Measurements from ENCODE around the gene AIPL1. TPM values are rescaled to one million over a fixed set of nuclear protein-coding genes. Genes with fewer than 3 reads are reported as not detected.

Gene AIPL1
- total RNA-seq, 3 donors from 2014 or later = not detected

DNA sequence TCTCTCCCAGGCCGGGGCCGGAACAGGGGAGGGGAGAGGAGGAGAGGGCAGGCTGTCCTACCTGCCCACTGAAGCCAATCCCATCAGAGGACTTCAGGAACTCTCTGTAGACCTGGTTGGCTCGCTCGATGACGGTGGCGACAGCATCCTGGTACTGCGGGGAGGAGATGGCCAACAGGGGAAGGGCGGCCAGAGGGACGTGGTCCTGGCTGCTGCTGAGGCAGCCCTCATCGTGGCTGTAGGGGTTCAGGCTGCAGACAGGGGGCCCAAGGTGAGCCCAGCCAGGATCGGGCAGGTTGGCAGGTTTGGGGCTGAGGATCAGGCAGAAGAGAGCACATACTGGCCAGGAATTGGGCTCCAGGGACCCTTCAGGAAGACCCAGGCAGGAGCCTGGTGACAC lies 43.6 kb upstream of the AIPL1 start:
- Histone ChIP-seq H3K9me3 (no peaks in the 10 kb centered on the region), H3K4me3 (no peak overlapping the region), H3K4me1 (ENCODE audit: low read depth) (no peaks in the 10 kb centered on the region), H3K36me3 (ENCODE audit: low read depth) (no peaks in the 10 kb centered on the region)
- intact Hi-C loops (cut with DNase I, micrococcal nuclease) = no loop called here
- ATAC-seq = no peak
- TF ChIP-seq, protein P1, sequence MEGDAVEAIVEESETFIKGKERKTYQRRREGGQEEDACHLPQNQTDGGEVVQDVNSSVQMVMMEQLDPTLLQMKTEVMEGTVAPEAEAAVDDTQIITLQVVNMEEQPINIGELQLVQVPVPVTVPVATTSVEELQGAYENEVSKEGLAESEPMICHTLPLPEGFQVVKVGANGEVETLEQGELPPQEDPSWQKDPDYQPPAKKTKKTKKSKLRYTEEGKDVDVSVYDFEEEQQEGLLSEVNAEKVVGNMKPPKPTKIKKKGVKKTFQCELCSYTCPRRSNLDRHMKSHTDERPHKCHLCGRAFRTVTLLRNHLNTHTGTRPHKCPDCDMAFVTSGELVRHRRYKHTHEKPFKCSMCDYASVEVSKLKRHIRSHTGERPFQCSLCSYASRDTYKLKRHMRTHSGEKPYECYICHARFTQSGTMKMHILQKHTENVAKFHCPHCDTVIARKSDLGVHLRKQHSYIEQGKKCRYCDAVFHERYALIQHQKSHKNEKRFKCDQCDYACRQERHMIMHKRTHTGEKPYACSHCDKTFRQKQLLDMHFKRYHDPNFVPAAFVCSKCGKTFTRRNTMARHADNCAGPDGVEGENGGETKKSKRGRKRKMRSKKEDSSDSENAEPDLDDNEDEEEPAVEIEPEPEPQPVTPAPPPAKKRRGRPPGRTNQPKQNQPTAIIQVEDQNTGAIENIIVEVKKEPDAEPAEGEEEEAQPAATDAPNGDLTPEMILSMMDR (IDR thresholded peaks at IDR 0.05) = no peak
- DNase-seq = peak in 1 of 3 donors; percentile 32

DNA sequence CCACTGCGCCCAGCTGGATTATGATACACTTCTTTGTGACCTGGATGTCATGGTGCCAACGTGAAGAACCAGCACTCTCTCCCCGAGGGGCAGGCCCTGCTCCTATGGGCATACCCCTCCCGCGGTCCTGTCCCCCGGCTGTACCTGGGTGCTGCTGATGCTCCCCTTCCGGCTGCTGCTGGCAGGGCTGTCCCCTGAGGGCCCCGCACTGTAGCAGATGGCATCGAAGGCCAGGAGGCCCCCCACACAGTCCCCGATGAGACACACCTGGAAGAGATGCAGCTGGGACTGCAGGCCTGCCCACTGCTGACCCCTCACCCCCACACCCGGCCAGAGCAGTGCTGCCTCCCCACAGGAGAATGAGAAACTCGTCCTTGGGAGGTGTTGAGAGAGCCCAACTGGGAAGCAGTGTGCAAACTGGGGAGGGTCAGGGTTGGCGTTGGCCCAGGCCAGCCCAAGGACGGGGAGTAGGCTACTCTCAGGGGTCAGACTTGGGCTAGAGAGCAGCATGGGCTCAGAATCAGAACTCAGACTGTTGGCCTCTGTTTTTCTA lies 43.0 kb upstream of the AIPL1 start:
- DNase-seq (peak in 1 of 3 donors; percentile 27), ATAC-seq (no peak)
- intact Hi-C loops (cut with DNase I, micrococcal nuclease) = no loop called here
- no peak overlapping the region for H3K4me3 ChIP-seq
- H3K4me1 ChIP-seq (ENCODE audit: low read depth) = no peaks in the 10 kb centered on the region
- TF ChIP-seq, protein P1 (IDR thresholded peaks at IDR 0.05) = no peak
- no peaks in the 10 kb centered on the region for H3K9me3 ChIP-seq
- no peaks in the 10 kb centered on the region for H3K36me3 ChIP-seq (ENCODE audit: low read depth)

DNA sequence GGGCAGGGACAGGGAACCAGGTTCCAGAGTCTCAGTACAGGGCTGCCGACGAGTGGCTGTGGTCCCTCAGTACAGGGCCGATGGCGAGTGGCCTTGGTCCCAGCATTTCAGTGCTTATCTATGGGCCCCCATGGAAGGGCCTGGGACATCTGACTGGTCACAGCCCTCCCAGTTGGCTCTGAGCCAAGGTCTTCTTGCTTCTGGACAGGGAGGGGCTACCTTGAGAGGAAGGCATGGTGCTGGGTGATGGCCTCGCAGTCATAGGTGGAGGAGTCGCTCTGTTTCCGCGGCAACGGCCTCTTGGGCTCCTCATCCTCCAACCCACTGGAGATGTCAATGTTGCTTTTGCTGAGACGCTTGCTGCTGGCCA lies 41.9 kb upstream of the AIPL1 start:
- no peaks in the 10 kb centered on the region for H3K4me1 ChIP-seq (ENCODE audit: low read depth)
- no peaks in the 10 kb centered on the region for H3K9me3 ChIP-seq
- ATAC-seq = no peak
- peak in 1 of 3 donors; percentile 38 for DNase-seq
- intact Hi-C loops (cut with DNase I, micrococcal nuclease) = no loop called here
- TF ChIP-seq, protein P1 (IDR thresholded peaks at IDR 0.05) = no peak
- no peaks in the 10 kb centered on the region for H3K36me3 ChIP-seq (ENCODE audit: low read depth)
- H3K4me3 ChIP-seq = no peak overlapping the region

GRCh38 chr17:6476076-6476809 lies 41.3 kb upstream of the AIPL1 start:
- no peak for ATAC-seq
- H3K4me3 ChIP-seq = no peak overlapping the region
- H3K36me3 ChIP-seq (ENCODE audit: low read depth) = no peaks in the 10 kb centered on the region
- H3K9me3 ChIP-seq = no peaks in the 10 kb centered on the region
- TF ChIP-seq, protein P1 (IDR thresholded peaks at IDR 0.05) = no peak
- intact Hi-C loops (cut with DNase I, micrococcal nuclease) = no loop called here
- no peak for DNase-seq
- no peaks in the 10 kb centered on the region for H3K4me1 ChIP-seq (ENCODE audit: low read depth)

DNA sequence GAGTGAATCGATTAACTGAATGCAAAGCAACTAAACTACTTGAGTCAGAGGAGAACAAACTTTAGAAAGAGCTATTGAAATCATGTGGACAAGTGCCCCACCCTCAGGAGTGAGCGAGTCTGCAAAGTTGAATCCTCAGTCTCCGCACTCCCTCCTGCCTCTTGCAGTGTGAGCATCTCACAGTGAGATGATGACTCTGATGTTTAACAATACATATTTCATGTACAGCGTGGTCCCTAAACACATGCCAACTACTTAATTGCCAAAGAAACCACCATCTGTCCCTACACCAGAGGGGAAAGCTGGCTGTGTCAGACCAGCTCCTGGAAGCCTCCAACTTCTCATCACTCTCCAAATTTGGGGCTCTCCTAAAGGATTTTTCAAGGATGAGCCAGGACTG lies 40.5 kb upstream of the AIPL1 start:
- no peak overlapping the region for H3K4me3 ChIP-seq
- no peak for DNase-seq
- ATAC-seq = no peak
- H3K4me1 ChIP-seq (ENCODE audit: low read depth) = no peaks in the 10 kb centered on the region
- no peaks in the 10 kb centered on the region for H3K36me3 ChIP-seq (ENCODE audit: low read depth)
- TF ChIP-seq, protein P1 (IDR thresholded peaks at IDR 0.05) = no peak
- intact Hi-C loops (cut with DNase I, micrococcal nuclease) = no loop called here
- H3K9me3 ChIP-seq = no peaks in the 10 kb centered on the region
